ENCODE data around the gene NYNRIN.

DNA sequence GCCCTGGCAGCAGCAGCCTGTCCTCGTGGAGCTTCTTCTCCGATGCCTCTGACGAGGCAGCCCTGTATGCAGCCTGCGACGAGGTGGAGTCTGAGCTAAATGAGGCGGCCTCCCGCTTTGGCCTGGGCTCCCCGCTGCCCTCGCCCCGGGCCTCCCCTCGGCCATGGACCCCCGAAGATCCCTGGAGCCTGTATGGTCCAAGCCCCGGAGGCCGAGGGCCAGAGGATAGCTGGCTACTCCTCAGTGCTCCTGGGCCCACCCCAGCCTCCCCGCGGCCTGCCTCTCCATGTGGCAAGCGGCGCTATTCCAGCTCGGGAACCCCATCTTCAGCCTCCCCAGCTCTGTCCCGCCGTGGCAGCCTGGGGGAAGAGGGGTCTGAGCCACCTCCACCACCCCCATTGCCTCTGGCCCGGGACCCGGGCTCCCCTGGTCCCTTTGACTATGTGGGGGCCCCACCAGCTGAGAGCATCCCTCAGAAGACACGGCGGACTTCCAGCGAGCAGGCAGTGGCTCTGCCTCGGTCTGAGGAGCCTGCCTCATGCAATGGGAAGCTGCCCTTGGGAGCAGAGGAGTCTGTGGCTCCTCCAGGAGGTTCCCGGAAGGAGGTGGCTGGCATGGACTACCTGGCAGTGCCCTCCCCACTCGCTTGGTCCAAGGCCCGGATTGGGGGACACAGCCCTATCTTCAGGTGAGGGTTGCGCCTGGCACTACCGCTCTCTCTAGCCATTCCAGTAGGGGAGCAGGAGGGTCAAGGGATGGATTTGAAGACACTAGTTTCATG, 28.7 kb upstream of the NYNRIN start:
- TF ChIP-seq, protein P1, sequence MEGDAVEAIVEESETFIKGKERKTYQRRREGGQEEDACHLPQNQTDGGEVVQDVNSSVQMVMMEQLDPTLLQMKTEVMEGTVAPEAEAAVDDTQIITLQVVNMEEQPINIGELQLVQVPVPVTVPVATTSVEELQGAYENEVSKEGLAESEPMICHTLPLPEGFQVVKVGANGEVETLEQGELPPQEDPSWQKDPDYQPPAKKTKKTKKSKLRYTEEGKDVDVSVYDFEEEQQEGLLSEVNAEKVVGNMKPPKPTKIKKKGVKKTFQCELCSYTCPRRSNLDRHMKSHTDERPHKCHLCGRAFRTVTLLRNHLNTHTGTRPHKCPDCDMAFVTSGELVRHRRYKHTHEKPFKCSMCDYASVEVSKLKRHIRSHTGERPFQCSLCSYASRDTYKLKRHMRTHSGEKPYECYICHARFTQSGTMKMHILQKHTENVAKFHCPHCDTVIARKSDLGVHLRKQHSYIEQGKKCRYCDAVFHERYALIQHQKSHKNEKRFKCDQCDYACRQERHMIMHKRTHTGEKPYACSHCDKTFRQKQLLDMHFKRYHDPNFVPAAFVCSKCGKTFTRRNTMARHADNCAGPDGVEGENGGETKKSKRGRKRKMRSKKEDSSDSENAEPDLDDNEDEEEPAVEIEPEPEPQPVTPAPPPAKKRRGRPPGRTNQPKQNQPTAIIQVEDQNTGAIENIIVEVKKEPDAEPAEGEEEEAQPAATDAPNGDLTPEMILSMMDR (IDR thresholded peaks at IDR 0.05), result no peak
- TF ChIP-seq POLR2A (IDR thresholded peaks at IDR 0.05), result no peak
